Small intestine (tissue), 7 donors: ENCODE results near the gene NR3C1. TPM values are rescaled to one million over a fixed set of nuclear protein-coding genes. Genes with fewer than 3 reads are reported as not detected.

Experiments
- DNase-seq, 2 donors: peaks; one replicate each; pipeline versions ENCODE4 v3.0.0 to v3.0.0-alpha.2; 2013
- FAIRE-seq: peaks from 2 replicates; lab custom pipeline; 2012; peaks lifted over from hg19 to GRCh38; lab: Jason Lieb, UNC
- H3K27ac ChIP-seq, 3 donors: one replicate each; pipeline ENCODE4 v1.5.1; 2013; ENCODE audit warnings: low read length in 2 of 3, mild to moderate bottlenecking in 2 of 3, control low read depth in 1 of 3, inconsistent platforms in 1 of 3, low read depth in 1 of 3, moderate library complexity in 1 of 3
- H3K27me3 ChIP-seq, 3 donors: one replicate each; pipeline ENCODE4 v1.6.1; 2013; ENCODE audit warnings: low read length in 3 of 3, inconsistent platforms in 1 of 3; ENCODE audit not compliant: control insufficient read depth in 3 of 3, insufficient read depth in 3 of 3
- H3K36me3 ChIP-seq, 3 donors: one replicate each; pipeline ENCODE4 v1.6.1; 2013; ENCODE audit warnings: low read length in 3 of 3, inconsistent platforms in 1 of 3, low read depth in 1 of 3, mild to moderate bottlenecking in 1 of 3, moderate library complexity in 1 of 3; ENCODE audit not compliant: control insufficient read depth in 3 of 3, insufficient read depth in 2 of 3
- H3K4me1 ChIP-seq, 3 donors: one replicate each; pipeline ENCODE4 v1.6.1; 2013; ENCODE audit warnings: low read length in 2 of 3, inconsistent platforms in 1 of 3, low read depth in 1 of 3, mild to moderate bottlenecking in 1 of 3, moderate library complexity in 1 of 3; ENCODE audit not compliant: control insufficient read depth in 3 of 3, insufficient read depth in 2 of 3
- H3K4me3 ChIP-seq, 3 donors: one replicate each; pipeline ENCODE4 v1.5.1; 2013; ENCODE audit warnings: low read length in 3 of 3, control low read depth in 1 of 3, inconsistent platforms in 1 of 3, low read depth in 1 of 3, mild to moderate bottlenecking in 1 of 3, moderate library complexity in 1 of 3
- H3K9me3 ChIP-seq, 2 donors: one replicate each; pipeline ENCODE4 v1.6.1; 2013; ENCODE audit warnings: low read depth in 1 of 2, low read length in 1 of 2; ENCODE audit not compliant: control insufficient read depth in 2 of 2, insufficient read depth in 1 of 2
- WGBS, 3 donors: extraction: QIAGEN DNeasy Blood & Tissue Kit; methylation state at CpG; one replicate each; pipeline ENCODE4 v1.1.7; 2013; 5-methylcytosine and 5-hydroxymethylcytosine counted together
- polyA plus RNA-seq, 4 donors: library from polyadenylated mRNA; stranded (reverse) in 3 of 4; unstranded in 1 of 4; fragments of 200-250 nt in 3 of 4; fragments of 120-200 nt in 1 of 4; gene quantifications; one replicate each; pipeline versions ENCODE4 v1.2.1 to v1.2.3, GENCODE V29; 2013
- donor health status: healthy with polysubstance abuse.
- donor health status: control.
- donor health status: control.
- donor health status: Bipolar disorder and iron deficiency.
- donor health status: healthy.

NR3C1 gene
- polyA plus RNA-seq, 4 donors, result 13.7 to 32.2 (median 16.8) TPM

DNA sequence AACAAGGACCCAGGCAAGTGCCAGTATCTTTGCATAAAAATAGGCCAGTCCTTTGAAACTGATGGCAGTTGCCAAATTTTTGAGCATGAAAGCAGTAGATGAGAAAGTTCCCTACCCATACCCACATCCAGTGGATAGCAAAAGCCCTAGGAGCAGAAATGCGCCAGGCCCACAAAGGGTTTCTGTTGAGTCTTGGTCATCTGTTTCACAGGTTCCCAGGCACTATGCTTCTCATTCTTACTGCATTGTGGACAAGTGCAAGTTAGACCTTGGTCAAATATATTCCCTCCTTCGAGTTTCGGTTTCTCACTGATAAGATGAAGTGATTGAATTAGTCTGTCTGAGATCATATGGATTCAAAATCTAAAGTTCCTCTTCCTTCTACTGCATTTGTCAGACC, 152.3 kb downstream of the NR3C1 start:
- Histone ChIP-seq H3K4me3 (no peak overlapping the region), H3K4me1 (peaks cover 5 to 7% (median 6%) of the 10 kb centered on the region in 3 donors), H3K27ac (no peak overlapping the region), H3K36me3 (no peaks in the 10 kb centered on the region), H3K9me3 (peaks cover 0 to 2% of the 10 kb centered on the region in 2 donors), H3K27me3 (no peaks in the 10 kb centered on the region)
- DNase-seq, result peak; percentile 33 to 74
- 40 to 66% (median 63%) methylated on average over 3 of the region's 3 CpGs for WGBS, 3 donors
- FAIRE-seq, result no peak

DNA sequence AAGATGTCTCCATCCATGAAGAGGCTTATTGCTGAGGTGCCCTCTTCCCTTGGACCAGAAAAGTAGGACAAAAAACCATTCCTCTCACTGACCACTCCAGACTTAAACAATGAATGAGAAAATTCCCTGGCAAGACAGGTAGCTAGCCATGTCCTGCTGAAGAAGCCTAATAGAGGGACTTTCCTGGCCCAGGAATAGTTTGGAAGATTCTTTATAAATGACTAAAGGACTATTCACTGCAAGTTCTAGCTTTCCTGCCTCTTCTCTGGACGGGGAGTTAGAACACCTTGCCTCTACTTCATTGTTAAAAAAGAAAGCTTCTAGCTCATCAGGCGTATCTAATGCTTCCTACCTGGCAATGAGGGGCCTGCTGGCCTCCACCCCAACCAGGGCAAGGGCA, 153.6 kb downstream of the NR3C1 start:
- 83 to 96% (median 94%) methylated on average over 2 of the region's 2 CpGs for WGBS, 3 donors
- Histone ChIP-seq H3K4me1 (peaks cover 5 to 7% (median 6%) of the 10 kb centered on the region in 3 donors), H3K27me3 (no peaks in the 10 kb centered on the region), H3K36me3 (no peaks in the 10 kb centered on the region), H3K4me3 (no peak overlapping the region), H3K27ac (no peak overlapping the region), H3K9me3 (peaks cover 0 to 6% of the 10 kb centered on the region in 2 donors)
- no peak for DNase-seq
- no peak for FAIRE-seq

DNA sequence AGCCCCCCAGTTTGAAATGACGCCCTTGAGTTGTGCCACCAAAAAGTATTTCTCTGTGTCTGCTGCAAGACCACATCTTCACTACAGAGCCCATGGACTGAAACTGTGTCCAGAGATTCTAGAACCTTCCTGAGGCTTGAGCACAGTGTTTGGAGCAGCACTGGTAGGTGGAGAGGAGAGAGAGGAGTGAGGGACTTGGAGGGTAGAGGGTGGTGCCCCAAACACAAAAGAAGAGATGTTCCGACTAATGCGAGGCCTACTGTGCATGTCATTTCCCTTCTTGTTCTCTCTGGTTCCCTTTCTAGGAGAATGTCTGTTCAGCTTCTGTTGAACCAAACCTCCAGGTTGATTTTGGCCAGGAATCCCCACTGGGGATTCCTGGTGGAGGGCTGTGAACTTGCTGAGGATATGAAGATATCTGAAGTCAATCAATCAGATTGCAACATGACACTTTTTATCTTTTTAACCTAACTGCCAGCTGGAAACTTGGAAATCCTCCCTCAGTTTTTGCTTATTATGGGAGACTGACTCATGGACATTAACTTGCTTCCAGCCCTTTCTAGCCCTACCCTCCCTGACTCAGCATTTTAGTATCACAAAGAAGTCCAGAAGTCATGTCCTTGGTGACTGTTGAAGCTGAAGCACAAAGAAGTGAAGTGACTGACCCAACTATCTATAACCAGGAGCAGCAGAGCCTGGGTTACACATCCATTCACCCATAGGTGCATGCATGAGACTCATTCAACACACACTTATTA, 154.5 kb downstream of the NR3C1 start:
- Histone ChIP-seq H3K4me3 (no peak overlapping the region), H3K4me1 (peaks cover 5 to 7% (median 6%) of the 10 kb centered on the region in 3 donors), H3K27me3 (no peaks in the 10 kb centered on the region), H3K27ac (peak overlapping the region; percentile 12 to 48 (median 39)), H3K36me3 (no peaks in the 10 kb centered on the region), H3K9me3 (peaks cover 0 to 11% of the 10 kb centered on the region in 2 donors)
- FAIRE-seq (no peak), DNase-seq (peak; percentile 71 to 90)
- WGBS, 3 donors, result 88 to 100% (median 93%) methylated on average over 3 of the region's 3 CpGs

DNA sequence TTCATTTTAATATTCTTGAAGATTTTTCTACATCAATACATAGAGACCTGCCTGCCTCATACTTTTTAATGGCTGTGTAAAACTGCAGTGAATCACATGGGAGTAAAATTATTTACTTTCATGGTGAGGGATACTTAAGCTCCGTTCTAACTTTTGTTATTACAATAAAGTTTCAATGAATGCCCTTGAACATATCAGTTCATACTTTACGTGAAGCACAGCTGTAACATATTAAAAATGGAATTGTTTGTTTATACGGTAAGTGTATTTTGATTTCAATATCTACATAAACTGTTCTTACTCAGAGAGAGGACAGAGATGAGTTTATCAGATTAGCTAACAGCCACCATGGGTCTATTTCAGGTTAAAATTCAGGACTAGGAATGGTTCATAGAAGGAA, 155.1 kb downstream of the NR3C1 start:
- Histone ChIP-seq H3K27me3 (no peaks in the 10 kb centered on the region), H3K4me3 (no peak overlapping the region), H3K36me3 (no peaks in the 10 kb centered on the region), H3K27ac (peak overlapping the region in 2 of 3 donors; percentile 12 to 39), H3K9me3 (peaks cover 0 to 11% of the 10 kb centered on the region in 2 donors), H3K4me1 (peaks cover 5 to 7% (median 6%) of the 10 kb centered on the region in 3 donors)
- FAIRE-seq, result no peak
- DNase-seq, result no peak
- 77 to 88% (median 78%) methylated on average over 3 of the region's 3 CpGs for WGBS, 3 donors

DNA sequence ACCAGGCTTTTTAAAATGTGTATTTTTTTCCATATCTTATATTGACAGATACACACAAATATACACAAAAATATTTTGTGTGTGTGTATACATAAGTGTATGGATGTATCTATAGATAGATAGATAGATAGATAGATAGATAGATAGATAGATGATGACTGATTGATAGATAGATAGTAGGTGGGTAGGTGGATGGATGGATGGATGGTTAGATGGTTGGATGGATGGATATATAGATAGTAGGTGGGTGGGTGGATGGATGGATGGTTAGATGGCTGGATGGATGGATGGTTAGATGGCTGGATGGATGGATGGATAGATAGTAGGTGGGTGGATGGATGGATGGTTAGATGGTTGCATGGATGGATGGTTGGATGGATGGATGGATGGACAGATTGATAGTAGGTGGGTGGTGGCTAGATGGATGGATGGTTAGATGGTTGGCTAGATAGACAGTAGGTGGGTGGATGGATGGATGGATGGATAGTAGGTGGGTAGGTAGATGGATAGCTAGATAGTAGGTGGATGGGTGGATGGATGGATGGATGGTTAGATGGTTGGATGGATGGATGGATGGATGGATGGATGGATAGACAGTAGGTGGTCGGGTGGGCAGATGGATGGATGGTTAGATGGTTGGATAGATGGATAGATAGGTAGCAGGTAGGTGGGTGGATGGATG, 156.2 kb downstream of the NR3C1 start:
- Histone ChIP-seq H3K4me1 (peaks cover 5 to 7% (median 6%) of the 10 kb centered on the region in 3 donors), H3K4me3 (no peak overlapping the region), H3K36me3 (no peaks in the 10 kb centered on the region), H3K9me3 (peaks cover 0 to 11% of the 10 kb centered on the region in 2 donors), H3K27ac (no peak overlapping the region), H3K27me3 (no peaks in the 10 kb centered on the region)
- DNase-seq, result no peak
- 85 to 97% (median 95%) methylated on average over 1 of the region's 1 CpG for WGBS, 3 donors
- FAIRE-seq, result no peak

DNA sequence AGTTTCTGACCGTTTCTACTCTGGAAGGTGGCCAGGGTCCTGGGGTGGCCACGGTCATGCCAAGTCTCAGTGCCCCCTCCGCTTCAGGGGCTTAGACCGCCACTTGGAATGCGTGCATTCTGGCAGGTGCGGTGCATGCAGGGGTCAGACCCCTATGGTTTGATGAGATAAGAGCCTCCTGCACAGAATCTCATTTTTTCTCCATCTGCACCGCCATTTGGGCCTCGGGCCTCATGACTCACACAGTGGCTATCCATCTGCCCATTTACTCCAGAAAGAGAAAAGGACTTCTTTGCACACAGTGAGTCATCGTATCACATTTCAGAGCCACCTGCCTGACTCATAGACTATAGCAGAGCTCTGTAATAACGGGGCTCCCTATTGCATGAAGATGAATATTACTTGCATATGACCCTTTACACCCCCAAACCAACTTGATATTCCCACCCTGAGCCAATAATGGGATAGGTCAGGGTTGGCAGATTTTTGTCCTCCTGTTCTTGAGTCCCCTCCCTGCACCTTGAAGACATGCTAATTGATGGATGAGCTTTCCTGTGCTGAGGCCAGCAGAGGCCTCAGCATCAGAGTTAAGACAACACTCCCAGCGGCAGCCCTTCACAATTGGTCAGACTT, 157.4 kb downstream of the NR3C1 start:
- Histone ChIP-seq H3K36me3 (no peaks in the 10 kb centered on the region), H3K4me1 (peaks cover 2 to 7% (median 5%) of the 10 kb centered on the region in 3 donors), H3K4me3 (no peak overlapping the region), H3K27ac (no peak overlapping the region), H3K9me3 (peaks cover 0 to 11% of the 10 kb centered on the region in 2 donors), H3K27me3 (no peaks in the 10 kb centered on the region)
- WGBS, 3 donors, result 78 to 91% (median 88%) methylated on average over 11 of the region's 11 CpGs
- FAIRE-seq (no peak), DNase-seq (peak in 1 of 2 donors; percentile 38)

DNA sequence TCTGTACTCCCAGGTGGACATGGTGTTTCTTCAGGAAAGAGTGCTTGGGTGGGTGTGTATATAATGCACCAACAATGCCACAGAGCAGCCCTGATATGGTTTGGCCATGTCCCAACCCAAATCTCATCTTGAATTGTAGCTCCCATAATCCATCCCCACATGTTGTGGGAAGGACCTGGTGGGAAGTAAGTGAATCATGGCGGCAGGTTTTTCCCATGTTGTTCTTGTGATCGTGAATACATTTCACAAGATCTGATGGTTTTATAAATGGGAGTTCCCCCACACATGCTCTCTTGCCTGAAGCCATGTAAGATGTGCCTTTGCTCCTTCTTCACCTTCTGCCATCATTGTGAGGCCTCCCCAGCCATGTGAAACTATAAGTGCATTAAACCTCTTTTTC, 158.5 kb downstream of the NR3C1 start:
- Histone ChIP-seq H3K4me3 (no peak overlapping the region), H3K9me3 (peaks cover 0 to 11% of the 10 kb centered on the region in 2 donors), H3K4me1 (peaks cover 0 to 7% (median 5%) of the 10 kb centered on the region in 3 donors), H3K27ac (peak overlapping the region in 1 of 3 donors; percentile 77), H3K27me3 (no peaks in the 10 kb centered on the region), H3K36me3 (no peaks in the 10 kb centered on the region)
- 66 to 95% (median 76%) methylated on average over 2 of the region's 2 CpGs for WGBS, 3 donors
- DNase-seq, result no peak
- FAIRE-seq, result no peak
